Stomach (tissue), 9 donors: Measurements from ENCODE around the gene PPP5C. TPM values are rescaled to one million over a fixed set of nuclear protein-coding genes. Genes with fewer than 3 reads are reported as not detected.

ENCODE experiments used
- DNase-seq, 2 donors: peaks; one replicate each; pipeline versions ENCODE4 v3.0.0 to v3.0.0-alpha.2; 2013 to 2019
- H3K27ac ChIP-seq, 5 donors: fragments of 200-600 bp in 4 of 5; sonication (generic) in 4 of 5; one replicate each; pipeline ENCODE4 v1.5.1; 2013 to 2019; ENCODE audit warnings: mild to moderate bottlenecking in 1 of 5, moderate library complexity in 1 of 5
- H3K27me3 ChIP-seq, 3 donors: fragments of 200-600 bp; sonication (generic); one replicate each; pipeline ENCODE4 v1.5.1; 2017 to 2019; ENCODE audit warnings: mixed run types in 1 of 3
- H3K36me3 ChIP-seq, 4 donors: fragments of 200-600 bp; sonication (generic); 1 replicate in 3 of 4; 2 replicates in 1 of 4; pipeline ENCODE4 v1.5.1; 2016 to 2019
- H3K4me1 ChIP-seq, 4 donors: fragments of 200-600 bp; sonication (generic); one replicate each; pipeline ENCODE4 v1.5.1; 2016 to 2019
- H3K4me3 ChIP-seq, 4 donors: fragments of 200-600 bp; sonication (generic) in 3 of 4; one replicate each; pipeline ENCODE4 v1.5.1; 2016 to 2019; ENCODE audit warnings: mild to moderate bottlenecking in 1 of 4
- H3K9me3 ChIP-seq, 4 donors: fragments of 200-600 bp; sonication (generic); one replicate each; pipeline ENCODE4 v1.5.1; 2016 to 2019
- EP300 ChIP-seq: sonication (generic); formaldehyde crosslinking; IDR thresholded peaks from one replicate; pipeline ENCODE4 v1.6.1; 2017; ENCODE audit warnings: antibody characterized with exemption
- POLR2A ChIP-seq, 4 donors: fragments of 450-650 bp; IDR thresholded peaks; one replicate each; pipeline ENCODE4 v1.6.1; 2016; ENCODE audit warnings: antibody characterized with exemption in 4 of 4, control low read depth in 2 of 4, mild to moderate bottlenecking in 1 of 4, moderate library complexity in 1 of 4
- POLR2AphosphoS5 ChIP-seq, 3 donors: sonication (generic); formaldehyde crosslinking; IDR thresholded peaks; one replicate each; pipeline ENCODE4 v1.6.1; 2016; ENCODE audit warnings: antibody characterized with exemption in 3 of 3
- WGBS, 5 donors: extraction: QIAGEN DNeasy Blood & Tissue Kit in 3 of 5; methylation state at CpG; one replicate each; pipeline versions ENCODE4 v1.1.5 to v1.1.7; 2013 to 2018; 5-methylcytosine and 5-hydroxymethylcytosine counted together
- intact Hi-C: fragments of 100-400 bp; cut with DNase I; formaldehyde crosslinking; loops from one replicate; pipeline ENCODE4 v1.15.1; 2023; ENCODE audit warnings: low total_unique reads
- polyA plus RNA-seq, 3 donors: library from polyadenylated mRNA; stranded (reverse); fragments of 200-250 nt; gene quantifications; one replicate each; pipeline ENCODE4 v1.2.3, GENCODE V29; 2013
- total RNA-seq, 5 donors: library from RNA; depleted of rRNA; stranded (reverse); fragments of >200 nt; gene quantifications; one replicate each; pipeline versions ENCODE4 v1.1.0 to v1.2.3, GENCODE V29; 2014 to 2016
- TF ChIP-seq, protein P1 (sequence below), 7 experiments: fragments of 450-650 bp in 4 of 7; fragments of 200-600 bp in 3 of 7; sonication (generic) in 3 of 7; IDR thresholded peaks; one replicate each; pipeline ENCODE4 v1.5.1; 2016 to 2019; ENCODE audit warnings: antibody characterized with exemption in 7 of 7, control low read depth in 2 of 7, mild to moderate bottlenecking in 1 of 7
- donor health status: healthy with polysubstance abuse.
- donor health status: Bipolar disorder and iron deficiency.
- donor health status: healthy.

Gene PPP5C
- total and polyA plus RNA-seq, 8 donors = 29.6 to 124 (median 63.4) TPM

DNA sequence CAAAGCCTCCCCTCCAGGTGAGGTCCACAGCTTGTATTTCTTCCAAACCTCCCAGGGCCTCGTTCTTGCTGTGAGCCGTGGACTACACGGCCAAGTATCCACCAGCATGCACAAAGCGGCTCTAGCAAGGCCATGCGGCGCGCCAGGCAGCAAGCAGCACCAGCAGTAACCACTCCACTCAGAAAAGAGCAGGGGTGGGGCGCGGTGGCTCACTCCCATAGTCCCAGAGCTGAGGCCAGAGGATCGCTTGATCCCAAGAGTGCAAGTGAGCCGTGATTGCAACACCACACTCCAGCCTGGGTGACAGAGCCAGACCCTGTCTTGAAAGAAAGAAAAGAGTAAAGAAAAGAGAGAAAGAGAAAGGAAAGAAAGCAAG, 61.8 kb downstream of the PPP5C start:
- no peaks in the 10 kb centered on the region for H3K9me3 ChIP-seq
- H3K4me3 ChIP-seq = no peak overlapping the region
- WGBS, 5 donors = 5 to 9% (median 7%) methylated on average over 11 of the region's 11 CpGs
- H3K36me3 ChIP-seq = no peaks in the 10 kb centered on the region
- H3K27ac ChIP-seq = peak overlapping the region in 3 of 5 donors; percentile 44 to 62 (median 46)
- peak; percentile 48 to 87 for DNase-seq
- H3K4me1 ChIP-seq = peaks cover 29 to 66% (median 49%) of the 10 kb centered on the region in 4 donors
- peaks cover 14 to 99% (median 52%) of the 10 kb centered on the region in 3 donors for H3K27me3 ChIP-seq
- TF ChIP-seq POLR2AphosphoS5 (IDR thresholded peaks at IDR 0.05) = no peak
- intact Hi-C loops = no loop called here

DNA sequence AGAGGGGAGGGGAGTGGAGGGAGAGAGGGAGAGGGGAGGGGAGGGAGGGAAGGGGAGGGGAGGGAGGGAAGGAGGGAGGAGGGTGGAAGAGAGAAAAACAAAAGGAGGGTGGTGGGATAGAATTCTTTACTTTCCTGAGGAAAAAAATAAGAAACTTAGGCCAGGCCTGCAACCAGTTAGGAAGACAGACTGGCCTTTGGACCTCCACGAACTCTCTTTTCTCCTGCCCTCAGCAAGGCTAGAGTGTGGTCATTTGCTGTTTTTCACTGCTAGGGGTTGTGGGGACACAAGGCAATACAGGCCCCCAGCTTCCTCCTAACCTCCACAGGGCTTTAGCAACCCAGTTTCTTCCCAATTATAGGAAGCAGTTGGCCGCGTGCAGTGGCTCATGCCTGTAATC, 62.3 kb downstream of the PPP5C start:
- peak overlapping the region in 2 of 5 donors; percentile 44 to 46 for H3K27ac ChIP-seq
- intact Hi-C loops = no loop called here
- peaks cover 14 to 99% (median 52%) of the 10 kb centered on the region in 3 donors for H3K27me3 ChIP-seq
- H3K4me1 ChIP-seq = peaks cover 25 to 60% (median 44%) of the 10 kb centered on the region in 4 donors
- TF ChIP-seq, protein P1, sequence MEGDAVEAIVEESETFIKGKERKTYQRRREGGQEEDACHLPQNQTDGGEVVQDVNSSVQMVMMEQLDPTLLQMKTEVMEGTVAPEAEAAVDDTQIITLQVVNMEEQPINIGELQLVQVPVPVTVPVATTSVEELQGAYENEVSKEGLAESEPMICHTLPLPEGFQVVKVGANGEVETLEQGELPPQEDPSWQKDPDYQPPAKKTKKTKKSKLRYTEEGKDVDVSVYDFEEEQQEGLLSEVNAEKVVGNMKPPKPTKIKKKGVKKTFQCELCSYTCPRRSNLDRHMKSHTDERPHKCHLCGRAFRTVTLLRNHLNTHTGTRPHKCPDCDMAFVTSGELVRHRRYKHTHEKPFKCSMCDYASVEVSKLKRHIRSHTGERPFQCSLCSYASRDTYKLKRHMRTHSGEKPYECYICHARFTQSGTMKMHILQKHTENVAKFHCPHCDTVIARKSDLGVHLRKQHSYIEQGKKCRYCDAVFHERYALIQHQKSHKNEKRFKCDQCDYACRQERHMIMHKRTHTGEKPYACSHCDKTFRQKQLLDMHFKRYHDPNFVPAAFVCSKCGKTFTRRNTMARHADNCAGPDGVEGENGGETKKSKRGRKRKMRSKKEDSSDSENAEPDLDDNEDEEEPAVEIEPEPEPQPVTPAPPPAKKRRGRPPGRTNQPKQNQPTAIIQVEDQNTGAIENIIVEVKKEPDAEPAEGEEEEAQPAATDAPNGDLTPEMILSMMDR (IDR thresholded peaks at IDR 0.05) = no peak
- TF ChIP-seq EP300 (no peak), POLR2A (IDR thresholded peaks at IDR 0.05) (no peak), POLR2AphosphoS5 (IDR thresholded peaks at IDR 0.05) (no peak)
- no peaks in the 10 kb centered on the region for H3K36me3 ChIP-seq
- H3K9me3 ChIP-seq = no peaks in the 10 kb centered on the region
- no peak overlapping the region for H3K4me3 ChIP-seq
- WGBS, 5 donors = 69 to 93% (median 80%) methylated on average over 3 of the region's 3 CpGs
- peak in 1 of 2 donors; percentile 23 for DNase-seq

DNA sequence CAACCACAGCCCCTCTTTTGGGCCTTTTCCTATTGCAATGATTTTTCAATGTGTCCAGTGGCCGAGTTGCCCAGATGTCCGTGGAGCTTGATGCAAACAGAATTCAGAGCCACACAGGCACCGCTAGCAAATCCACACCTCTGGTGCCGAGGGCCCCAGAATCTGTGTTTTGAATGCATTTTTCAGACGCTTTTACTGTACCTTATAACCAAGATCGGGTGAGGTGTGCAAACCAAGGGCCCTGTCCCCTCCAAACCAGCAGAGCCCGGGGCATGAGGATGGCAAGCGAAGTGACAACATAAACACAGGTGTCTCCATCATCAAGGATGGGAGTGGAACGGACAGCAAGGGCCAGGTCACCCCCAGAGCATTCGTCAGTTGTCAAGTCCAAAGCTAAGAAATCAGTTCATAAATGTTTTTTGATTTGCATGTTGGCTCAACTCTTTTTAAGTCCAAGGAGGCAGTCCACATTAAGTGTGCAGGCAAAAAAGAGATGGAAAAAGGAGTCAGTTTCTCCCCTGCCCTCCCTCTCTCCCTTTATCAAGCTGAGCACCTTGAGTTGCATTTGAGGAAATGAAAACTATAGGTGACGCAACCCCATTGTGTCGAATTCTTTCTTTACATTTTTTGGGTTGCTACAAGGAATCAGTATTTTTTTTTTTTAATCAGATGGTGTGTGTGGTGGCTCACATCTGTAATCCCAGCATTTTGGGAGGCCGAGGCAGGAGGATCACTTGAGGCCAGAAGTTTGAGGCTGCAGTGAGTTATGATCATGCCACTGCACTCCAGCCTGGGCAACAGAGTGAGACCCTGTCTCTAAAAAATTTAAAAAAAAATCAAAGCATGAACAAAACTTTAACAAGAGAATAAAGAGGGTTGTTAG, 63.6 kb downstream of the PPP5C start:
- no peak for DNase-seq
- intact Hi-C loops = no loop called here
- Histone ChIP-seq H3K4me3 (no peak overlapping the region), H3K27ac (no peak overlapping the region), H3K4me1 (peaks cover 14 to 51% (median 32%) of the 10 kb centered on the region in 4 donors), H3K9me3 (no peaks in the 10 kb centered on the region), H3K36me3 (no peaks in the 10 kb centered on the region), H3K27me3 (peaks cover 14 to 99% (median 55%) of the 10 kb centered on the region in 3 donors)
- WGBS, 5 donors = 82 to 86% (median 83%) methylated on average over 13 of the region's 13 CpGs
- no peak for TF ChIP-seq EP300
- TF ChIP-seq, protein P1 (IDR thresholded peaks at IDR 0.05) = no peak
- TF ChIP-seq POLR2A (IDR thresholded peaks at IDR 0.05) = no peak
- no peak for TF ChIP-seq POLR2AphosphoS5 (IDR thresholded peaks at IDR 0.05)

DNA sequence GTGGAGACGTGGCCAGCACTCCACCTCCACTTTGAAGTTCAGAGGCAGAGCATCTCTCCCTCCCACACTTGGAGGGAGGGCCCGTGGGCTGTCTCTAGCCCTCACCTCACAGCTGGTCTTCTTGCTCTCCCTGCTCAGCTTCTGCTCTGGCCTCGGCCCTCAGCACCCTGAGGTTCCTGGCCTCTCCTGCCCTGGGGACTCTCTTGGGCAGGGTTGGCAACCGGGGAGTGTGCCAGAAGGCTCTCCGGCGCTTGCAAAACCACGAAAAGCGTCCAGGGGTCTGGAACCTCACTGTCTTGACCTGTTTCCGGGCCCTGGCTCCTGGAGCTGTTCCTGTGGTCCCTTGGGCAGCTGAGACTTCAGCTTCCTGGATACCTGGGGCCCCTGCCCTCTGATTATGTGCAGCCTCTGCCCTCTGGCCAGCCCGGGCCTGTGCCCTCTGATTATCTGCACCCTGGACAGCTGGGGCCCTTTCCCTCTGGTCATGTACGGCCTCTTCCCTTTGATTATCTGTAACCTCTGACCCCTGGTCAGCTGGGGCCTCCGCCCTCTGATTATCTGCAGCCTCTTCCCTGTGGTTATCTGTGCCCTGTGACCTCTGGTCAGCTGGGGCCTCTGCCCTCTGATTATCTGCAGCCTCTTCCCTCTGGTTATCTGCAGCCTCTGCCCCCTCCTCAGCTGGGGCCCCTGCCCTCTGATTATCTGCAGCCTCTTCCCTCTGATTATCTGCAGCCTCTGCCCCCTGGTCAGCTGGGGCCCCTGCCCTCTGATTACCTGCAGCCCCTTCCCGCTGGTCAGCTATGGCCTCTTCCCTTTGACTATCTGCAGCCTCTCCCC, 64.4 kb downstream of the PPP5C start:
- intact Hi-C loops = no loop called here
- H3K27ac ChIP-seq = peak overlapping the region in 2 of 5 donors; percentile 14 to 56
- H3K27me3 ChIP-seq = peaks cover 14 to 99% (median 58%) of the 10 kb centered on the region in 3 donors
- DNase-seq = no peak
- 63 to 72% (median 67%) methylated on average over 12 to 13 of the region's 13 CpGs for WGBS, 5 donors
- no peaks in the 10 kb centered on the region for H3K9me3 ChIP-seq
- peaks cover 19 to 60% (median 39%) of the 10 kb centered on the region in 4 donors for H3K4me1 ChIP-seq
- H3K36me3 ChIP-seq = no peaks in the 10 kb centered on the region
- H3K4me3 ChIP-seq = peak overlapping the region; percentile 35 to 44 (median 40)
- TF ChIP-seq POLR2AphosphoS5 (IDR thresholded peaks at IDR 0.05) = no peak
- TF ChIP-seq, protein P1 (IDR thresholded peaks at IDR 0.05) = no peak
- no peak for TF ChIP-seq POLR2A (IDR thresholded peaks at IDR 0.05)
- TF ChIP-seq EP300 = no peak
